Measurements from ENCODE around the gene RPH3AL.
"Not testable (repeated sequence)": the region's sequence is repeated elsewhere in the genome, so short reads cannot be mapped to it uniquely, and the experiment has no call there.

The RPH3AL gene

GRCh38 chr17:279331-279730 lies 73.3 kb downstream of the RPH3AL start:
- no peak for DNase-seq

GRCh38 chr17:278676-279059 lies 73.9 kb downstream of the RPH3AL start:
- no peak for DNase-seq

GRCh38 chr17:278055-278675 lies 74.4 kb downstream of the RPH3AL start:
- DNase-seq: no peak

GRCh38 chr17:274902-275301 lies 77.7 kb downstream of the RPH3AL start:
- no peak for DNase-seq

DNA sequence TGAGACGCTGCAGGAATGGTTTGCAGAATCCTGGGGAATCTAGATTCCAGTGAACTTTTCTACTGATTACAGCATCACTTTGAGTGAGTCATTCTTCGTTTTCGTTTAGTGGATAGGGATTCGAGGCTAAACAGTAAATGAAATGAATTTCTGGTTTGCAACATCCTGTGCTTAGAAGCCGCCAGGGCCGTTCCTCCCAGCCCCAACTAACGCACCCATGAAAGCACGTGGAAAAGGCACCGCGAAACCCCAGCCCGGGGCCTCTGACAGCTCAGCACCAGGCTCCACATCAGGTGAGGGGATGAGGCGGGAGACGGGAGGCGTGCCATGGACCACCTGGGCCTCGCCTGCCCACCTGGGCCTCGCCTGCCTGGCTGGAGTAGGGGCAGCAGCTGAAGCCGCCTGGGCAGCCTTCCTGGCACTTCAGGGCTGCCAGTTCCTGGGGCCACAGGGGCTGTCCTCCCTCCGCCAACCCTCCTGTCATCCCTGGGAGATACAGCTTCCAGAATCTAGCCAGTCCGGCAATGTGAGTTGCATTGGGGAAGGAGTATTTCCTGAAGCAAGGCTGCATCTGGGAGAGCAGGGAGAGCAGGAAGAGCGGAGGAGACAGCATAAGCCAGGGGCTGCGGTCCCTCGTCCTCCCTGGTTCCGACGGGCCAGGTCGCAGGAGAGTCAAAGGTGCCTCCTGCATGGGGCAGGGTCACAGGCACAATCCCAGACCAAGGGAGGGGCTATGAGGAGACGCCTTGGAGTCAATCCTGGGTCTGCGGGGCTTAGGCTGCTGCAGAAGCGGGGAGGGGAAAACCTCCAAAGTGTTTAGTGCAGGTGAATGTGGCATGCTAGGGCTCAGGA lies 78.4 kb downstream of the RPH3AL start:
- no peak for DNase-seq

- not testable (repeated sequence) for DNase-seq
Measured at GRCh38 chr17:272856-273255, 79.8 kb downstream of the RPH3AL start.

DNA sequence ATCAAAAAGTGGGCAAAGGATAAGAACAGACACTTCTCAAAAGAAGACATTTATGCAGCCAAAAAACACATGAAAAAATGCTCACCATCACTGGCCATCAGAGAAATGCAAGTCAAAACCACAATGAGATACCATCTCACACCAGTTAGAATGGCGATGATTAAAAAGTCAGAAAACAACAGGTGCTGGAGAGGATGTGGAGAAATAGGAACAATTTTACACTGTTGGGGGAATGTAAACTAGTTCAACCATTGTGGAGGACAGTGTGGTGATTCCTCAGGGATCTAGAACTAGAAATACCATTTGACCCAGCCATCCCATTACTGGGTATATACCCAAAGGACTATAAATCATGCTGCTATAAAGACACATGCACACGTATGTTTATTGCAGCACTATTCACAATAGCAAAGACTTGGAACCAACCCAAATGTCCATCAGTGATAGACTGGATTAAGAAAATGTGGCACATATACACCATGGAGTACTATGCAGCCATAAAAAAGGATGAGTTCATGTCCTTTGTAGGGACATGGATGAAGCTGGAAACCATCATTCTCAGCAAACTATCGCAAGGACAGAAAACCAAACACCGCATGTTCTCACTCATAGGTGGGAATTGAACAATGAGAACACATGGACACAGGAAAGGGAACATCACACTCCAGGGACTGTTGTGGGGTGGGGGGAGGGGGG lies 80.5 kb downstream of the RPH3AL start:
- DNase-seq: not testable (repeated sequence)

GRCh38 chr17:269616-270514 lies 82.7 kb downstream of the RPH3AL start:
- peak; percentile 84 for DNase-seq

DNA sequence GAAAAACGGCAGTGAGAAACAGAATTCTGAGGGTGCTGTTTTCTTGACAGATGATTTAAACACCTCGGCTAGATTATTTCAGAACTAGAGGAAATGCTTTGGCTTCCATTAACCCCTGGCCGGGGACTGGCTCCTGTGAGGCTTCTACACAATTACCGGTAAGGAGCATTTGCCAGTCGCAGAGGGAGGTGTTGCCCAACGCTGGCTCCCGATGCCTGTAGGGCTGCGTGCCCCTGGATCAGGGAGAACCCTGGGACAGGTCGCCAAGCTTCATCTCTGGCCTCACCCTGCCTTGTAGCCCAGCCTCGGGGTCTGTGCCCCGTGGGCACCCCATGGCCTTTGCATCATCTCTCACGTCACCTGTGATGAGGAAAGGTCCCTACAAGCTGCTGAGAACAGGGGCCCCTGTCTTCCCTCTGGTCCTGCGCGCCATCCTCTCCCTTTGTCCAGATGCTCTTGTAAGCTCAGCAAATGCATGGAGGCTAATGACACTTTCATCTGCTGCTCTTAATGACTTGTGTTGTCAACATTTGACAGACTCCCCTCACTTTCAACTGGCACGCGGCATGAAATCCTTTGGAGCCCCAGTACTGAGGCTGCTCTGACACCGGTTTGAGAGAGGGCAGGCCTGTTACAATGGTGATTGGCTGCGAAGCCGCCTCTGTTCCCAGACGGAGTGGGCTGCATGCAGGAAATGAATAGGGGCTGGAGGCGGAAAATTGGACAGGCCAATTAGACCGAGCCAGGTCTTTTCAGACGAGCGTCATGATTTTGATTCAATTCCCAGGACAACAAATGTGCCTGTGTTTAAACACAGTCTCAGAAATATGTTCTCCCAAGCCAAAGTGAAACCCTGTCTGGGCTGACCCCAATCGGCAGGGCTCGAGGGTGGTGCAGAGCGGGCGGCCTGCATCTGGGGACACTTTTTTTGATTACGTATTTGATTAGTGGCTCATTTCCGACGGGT lies 85.6 kb downstream of the RPH3AL start:
- no peak for DNase-seq

DNA sequence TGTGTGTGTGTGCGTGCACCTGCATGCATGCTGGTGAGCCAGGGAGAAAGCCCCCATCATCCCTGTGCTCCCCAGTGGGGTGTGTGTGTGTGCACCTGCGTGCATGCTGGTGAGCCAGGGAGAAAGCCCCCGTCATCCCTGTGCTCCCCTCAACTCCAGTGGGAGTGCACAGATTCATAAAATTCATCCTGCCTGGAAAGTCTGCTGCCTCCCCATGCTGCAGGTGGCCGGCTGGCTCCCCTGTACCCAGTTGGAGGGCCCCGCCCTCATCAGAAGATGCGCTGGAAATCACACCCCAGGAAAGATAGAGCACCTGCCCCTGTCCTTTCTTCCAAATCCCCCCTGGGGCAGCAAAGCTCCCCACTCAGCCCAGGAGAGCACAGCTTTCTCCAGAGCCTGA lies 86.4 kb downstream of the RPH3AL start:
- no peak for DNase-seq

DNA sequence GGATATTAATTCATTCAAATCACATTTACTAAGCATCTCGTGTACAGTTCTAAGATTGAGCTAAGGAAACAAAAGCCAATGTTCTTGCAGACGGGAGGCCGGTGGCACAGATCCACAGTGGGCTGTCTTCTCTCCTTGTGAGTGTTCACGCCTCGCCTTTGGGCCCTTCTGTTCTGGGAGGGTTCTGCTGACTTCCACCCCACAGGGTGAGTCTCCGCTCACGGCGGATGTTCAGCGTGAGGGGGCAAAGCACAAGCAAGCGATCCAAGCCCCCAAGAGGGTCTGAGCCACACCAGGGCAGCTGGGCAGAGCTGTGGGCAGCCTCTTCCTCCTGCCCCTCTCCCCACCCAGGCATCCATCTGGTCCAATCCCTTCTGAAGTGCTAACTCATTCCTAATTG lies 86.9 kb downstream of the RPH3AL start:
- DNase-seq: no peak

DNA sequence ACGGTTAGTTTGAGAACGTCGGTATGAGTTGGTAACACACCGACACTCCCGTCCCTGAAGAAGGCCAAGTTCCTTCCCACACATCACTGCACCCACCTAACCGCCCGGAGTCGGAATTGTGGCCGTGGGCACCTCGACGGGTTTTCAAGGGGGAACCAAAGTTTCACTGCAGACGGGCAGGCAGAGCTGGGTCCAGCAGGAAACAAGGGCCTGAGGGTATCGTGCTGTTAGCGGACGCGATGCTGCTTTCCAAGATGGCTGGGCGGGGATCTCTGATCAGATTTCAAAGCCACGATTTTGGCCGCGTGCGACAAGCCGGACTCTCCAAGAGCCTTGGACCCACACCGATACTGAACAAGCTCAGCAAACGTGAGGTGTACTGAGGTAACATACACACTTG lies 88.8 kb downstream of the RPH3AL start:
- DNase-seq: no peak

DNA sequence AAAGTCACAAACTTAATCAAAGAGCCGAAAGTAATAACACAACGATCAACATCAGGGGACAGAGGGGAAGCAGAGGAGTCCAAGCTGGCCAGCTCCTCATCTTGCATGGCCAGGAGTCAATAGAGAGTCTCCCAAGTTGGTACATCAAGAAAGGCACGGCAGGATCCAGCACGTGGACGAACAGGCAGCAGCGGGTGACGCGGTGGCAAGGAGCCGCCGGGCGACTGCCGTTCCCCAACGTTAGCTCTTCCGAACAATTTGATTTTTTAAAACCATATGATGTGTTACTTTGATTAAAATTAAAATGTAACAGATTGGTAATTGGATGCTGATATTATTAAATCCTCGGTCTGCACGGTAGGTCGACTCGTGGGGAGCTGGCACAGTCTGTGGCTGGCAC lies 89.3 kb downstream of the RPH3AL start:
- DNase-seq: no peak

GRCh38 chr17:261635-262034 lies 91.0 kb downstream of the RPH3AL start:
- DNase-seq: no peak

GRCh38 chr17:260944-261343 lies 91.7 kb downstream of the RPH3AL start:
- DNase-seq: no peak

GRCh38 chr17:260031-260791 lies 92.4 kb downstream of the RPH3AL start:
- no peak for DNase-seq

DNA sequence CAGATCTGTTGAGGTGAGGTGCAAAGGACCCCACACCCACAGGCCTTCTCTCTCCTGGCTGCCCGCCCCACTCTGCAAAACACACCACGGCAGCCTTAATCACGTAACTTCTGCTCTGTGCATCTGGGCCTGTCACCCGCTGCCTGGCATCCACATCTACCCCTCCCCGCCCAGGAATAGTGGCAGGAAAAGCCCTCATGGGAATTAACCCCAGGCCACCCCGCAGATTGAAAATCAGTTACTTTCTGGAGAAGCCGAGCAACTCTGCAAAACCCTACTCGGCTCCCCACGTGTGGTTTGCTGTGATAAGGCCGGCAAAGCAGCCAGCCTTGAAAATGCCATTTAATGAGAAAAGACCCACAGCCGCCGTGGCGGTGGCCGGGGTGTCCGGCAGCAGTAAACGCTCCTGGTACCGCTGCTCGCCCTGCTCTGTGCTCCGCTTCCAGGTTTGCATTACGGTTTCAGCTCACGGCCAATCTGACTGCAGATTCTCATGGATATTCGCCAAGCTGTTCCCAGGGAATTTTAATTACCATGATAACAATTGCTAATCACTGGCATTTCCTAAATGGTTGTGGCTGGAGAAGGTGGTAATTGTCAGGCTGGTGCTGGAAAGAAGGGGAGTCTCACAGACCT lies 93.1 kb downstream of the RPH3AL start:
- no peak for DNase-seq

- no peak for DNase-seq
Measured at GRCh38 chr17:258906-259305, 93.7 kb downstream of the RPH3AL start.

DNA sequence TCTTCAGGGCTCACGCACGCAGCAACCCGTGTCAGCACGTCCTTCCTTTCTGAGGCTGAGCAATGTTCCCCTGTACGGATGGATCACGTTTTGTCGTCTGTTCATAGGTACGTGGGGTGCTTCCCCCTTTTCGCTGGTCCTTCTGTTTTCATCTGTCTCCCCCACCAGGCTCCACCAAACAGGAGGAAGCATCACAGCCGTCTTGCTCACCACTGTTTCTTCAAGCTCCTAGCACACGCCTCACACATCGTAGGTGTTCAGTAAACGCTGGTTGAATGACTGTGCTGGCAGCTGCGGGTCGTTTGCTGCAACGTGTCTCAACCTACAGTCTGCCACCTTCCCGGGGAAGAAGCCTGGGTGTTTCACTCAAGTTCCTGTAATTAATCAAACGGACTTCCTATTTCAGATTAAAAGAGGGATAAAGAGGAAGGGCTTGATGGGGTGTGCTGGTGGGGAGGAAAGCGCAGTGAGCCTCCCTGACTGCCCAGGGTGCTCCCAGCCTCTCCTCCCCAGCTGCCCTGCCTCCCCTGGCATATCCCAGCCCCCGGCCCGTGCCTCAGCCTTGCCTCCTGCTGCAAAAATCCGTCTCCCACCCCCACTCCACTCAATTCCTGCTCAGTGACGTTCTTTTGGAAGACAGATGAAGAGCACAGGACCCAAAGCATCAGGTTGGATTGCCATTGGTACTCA lies 94.4 kb downstream of the RPH3AL start:
- no peak for DNase-seq

Data from NCI-H2171 treated with DMSO at 0.1 percent for 48 hours (cell line).